Stimulated activated CD8-positive, alpha-beta memory T cell treated with anti-CD3 and anti-CD28 coated beads, Interleukin-7, amount 100 ng/mL, for 24 hours (primary cell): ENCODE measurements around the gene HID1.

Experiments
- DNase-seq: peaks from one replicate; pipeline ENCODE4 v3.0.0-alpha.2; 2020; ENCODE audit warnings: low read depth

The HID1 gene

GRCh38 chr17:74964988-74965622 is 7.5 kb downstream of the HID1 start:
- DNase-seq, result no peak

GRCh38 chr17:74964246-74964761 is 8.3 kb downstream of the HID1 start:
- DNase-seq, result no peak

GRCh38 chr17:74963656-74964055 is 8.9 kb downstream of the HID1 start:
- no peak for DNase-seq

GRCh38 chr17:74962622-74963394 is 9.8 kb downstream of the HID1 start:
- no peak for DNase-seq

GRCh38 chr17:74961657-74962350 is 10.8 kb downstream of the HID1 start:
- DNase-seq, result peak; percentile 72

- DNase-seq, result peak; percentile 20
Measured at GRCh38 chr17:74960570-74961342, 11.8 kb downstream of the HID1 start.

- DNase-seq, result no peak
Measured at GRCh38 chr17:74959826-74960515, 12.6 kb downstream of the HID1 start.

- DNase-seq, result peak; percentile 78
Measured at GRCh38 chr17:74957935-74958740, 14.4 kb downstream of the HID1 start.

GRCh38 chr17:74956093-74956492 is 16.5 kb downstream of the HID1 start:
- DNase-seq, result no peak

GRCh38 chr17:74954665-74955421 is 17.7 kb downstream of the HID1 start:
- DNase-seq, result no peak

- DNase-seq, result no peak
Measured at GRCh38 chr17:74954115-74954514, 18.4 kb downstream of the HID1 start.

GRCh38 chr17:74953134-74953687 is 19.3 kb downstream of the HID1 start:
- DNase-seq, result no peak

- DNase-seq, result no peak
Measured at GRCh38 chr17:74952431-74953133, 20.0 kb downstream of the HID1 start.

- DNase-seq, result no peak
Measured at GRCh38 chr17:74951680-74952421, 20.7 kb downstream of the HID1 start.

- DNase-seq, result no peak
Measured at GRCh38 chr17:74951065-74951464, 21.5 kb downstream of the HID1 start.

- no peak for DNase-seq
Measured at GRCh38 chr17:74950207-74950606, 22.4 kb downstream of the HID1 start.

- no peak for DNase-seq
Measured at GRCh38 chr17:74949455-74950115, 23.0 kb downstream of the HID1 start.
